OCI-LY7 (cell line): Measurements from ENCODE around the gene ADAM33. TPM values are rescaled to one million over a fixed set of nuclear protein-coding genes. Genes with fewer than 3 reads are reported as not detected.

Experiments used
- BruUV-seq: library from RNA; stranded (reverse); fragments of 400-500 nt; replicated peaks from 2 replicates; lab custom pipeline; 2021; lab: Mats Ljungman, UMichigan
- CTCF ChIA-PET: fragments of 300-600 bp; sonication (Branson Sonifier 250); formaldehyde crosslinking; loops from one replicate; lab custom pipeline; 2022; ENCODE audit warnings: antibody characterized with exemption; ENCODE audit not compliant: unreplicated experiment; lab: Charles Lee
- POLR2A ChIA-PET: fragments of 300-600 bp; sonication (Branson Sonifier 250); formaldehyde crosslinking; loops from one replicate; lab custom pipeline; 2022; ENCODE audit warnings: antibody characterized with exemption; lab: Charles Lee
- DNase-seq: peaks from one replicate; pipeline ENCODE4 v3.0.0-alpha.2; 2015; ENCODE audit warnings: low spot score
- H2AFZ ChIP-seq: fragments of 200-600 bp; sonication (generic), shearing (Covaris generic); 2 replicates; pipeline ENCODE4 v1.6.1; 2014; ENCODE audit warnings: mild to moderate bottlenecking, antibody characterized with exemption, low read length, moderate library complexity
- H3K27ac ChIP-seq: fragments of 200-600 bp; sonication (generic); 2 replicates; pipeline ENCODE4 v1.5.1; 2014; ENCODE audit warnings: mixed run types, low read depth, mild to moderate bottlenecking, moderate library complexity, low read length, inconsistent platforms; ENCODE audit not compliant: poor library complexity, severe bottlenecking
- H3K36me3 ChIP-seq: fragments of 200-600 bp; sonication (generic); 2 replicates; pipeline ENCODE4 v1.6.1; 2014; ENCODE audit warnings: mild to moderate bottlenecking, antibody characterized with exemption, low read length, moderate library complexity, mixed read lengths; ENCODE audit not compliant: insufficient read depth
- H3K4me1 ChIP-seq: fragments of 200-600 bp; sonication (generic); 2 replicates; pipeline ENCODE4 v1.5.1; 2014; ENCODE audit warnings: mild to moderate bottlenecking, low read length; ENCODE audit not compliant: insufficient read depth, poor library complexity, severe bottlenecking
- H3K4me2 ChIP-seq: fragments of 200-600 bp; sonication (generic); 2 replicates; pipeline ENCODE4 v1.6.1; 2014; ENCODE audit warnings: mild to moderate bottlenecking, low read length
- H3K4me3 ChIP-seq: fragments of 200-600 bp; sonication (generic); 2 replicates; pipeline ENCODE4 v1.5.1; 2014; ENCODE audit warnings: mild to moderate bottlenecking, low read depth, low read length; ENCODE audit not compliant: poor library complexity, severe bottlenecking
- H3K79me2 ChIP-seq: fragments of 200-600 bp; sonication (generic); 2 replicates; pipeline ENCODE4 v1.6.1; 2016; ENCODE audit warnings: low read depth, mild to moderate bottlenecking, low read length, moderate library complexity, mixed read lengths; ENCODE audit not compliant: insufficient read depth
- H3K9me2 ChIP-seq: fragments of 200-600 bp; sonication (generic); 2 replicates; pipeline ENCODE4 v1.6.1; 2016; ENCODE audit warnings: mild to moderate bottlenecking, low read length, mixed read lengths; ENCODE audit not compliant: insufficient read depth
- H3K9me3 ChIP-seq: fragments of 200-600 bp; sonication (generic); 2 replicates; pipeline ENCODE4 v1.6.1; 2014; ENCODE audit warnings: mild to moderate bottlenecking, mixed run types, low read length, mixed read lengths
- H4K20me1 ChIP-seq: fragments of 200-600 bp; sonication (generic); 2 replicates; pipeline ENCODE4 v1.6.1; 2014; ENCODE audit warnings: mild to moderate bottlenecking, antibody characterized with exemption, low read length, moderate library complexity, mixed read lengths; ENCODE audit not compliant: insufficient read depth
- EZH2phosphoT487 ChIP-seq: fragments of 200-600 bp; sonication (generic); IDR thresholded peaks from 2 replicates; pipeline ENCODE4 v1.6.1; 2018; ENCODE audit warnings: low read depth, borderline replicate concordance, mild to moderate bottlenecking, mixed run types, antibody characterized with exemption, low read length, moderate library complexity, mixed read lengths
- intact Hi-C: fragments of 100-400 bp; cut with micrococcal nuclease; formaldehyde crosslinking; loops from one replicate; pipeline ENCODE4 v1.10.0; 2022; ENCODE audit not compliant: unreplicated experiment
- total RNA-seq, 2 experiments: library from RNA; depleted of rRNA in 1 of 2; stranded (reverse); fragments of >200 nt in 1 of 2; shearing (Covaris generic) in 1 of 2; gene quantifications; 2 replicates each; pipeline ENCODE4 v1.2.3, GENCODE V29; 2014 to 2022
- TF ChIP-seq, protein P1 (sequence below): fragments of 200-600 bp; sonication (generic); conservative IDR thresholded peaks from 2 replicates; pipeline ENCODE4 v1.5.1; 2014; ENCODE audit warnings: mild to moderate bottlenecking, antibody characterized with exemption, low read length, moderate library complexity, mixed read lengths

Gene ADAM33
- total RNA-seq, 2 experiments from 2014 or later = not detected

DNA sequence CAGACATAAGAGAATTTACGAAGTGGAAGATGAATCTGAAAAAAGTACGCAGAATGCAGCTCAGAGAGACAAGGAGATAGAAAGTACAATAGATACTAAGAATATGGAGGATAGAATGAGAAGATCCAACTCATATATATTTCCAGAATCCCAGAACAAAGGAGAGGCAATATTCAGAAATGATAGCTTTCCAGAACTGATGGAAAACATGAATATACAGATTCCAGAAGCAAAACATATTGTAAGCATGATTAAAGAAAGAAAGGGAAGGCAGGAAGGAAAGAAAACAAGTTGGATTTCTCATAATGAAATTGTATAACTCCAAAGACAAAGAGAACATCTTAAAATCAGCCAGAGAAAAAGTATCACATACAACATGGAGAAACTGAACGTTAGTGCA is 41.6 kb downstream of the ADAM33 start:
- Histone ChIP-seq H3K4me2 (no peak overlapping the region), H4K20me1 (no peaks in the 10 kb centered on the region), H3K9me2 (no peaks in the 10 kb centered on the region), H2AFZ (no peak overlapping the region), H3K9me3 (no peaks in the 10 kb centered on the region), H3K4me1 (no peaks in the 10 kb centered on the region), H3K36me3 (no peaks in the 10 kb centered on the region), H3K27ac (no peak overlapping the region), H3K4me3 (no peak overlapping the region), H3K79me2 (no peaks in the 10 kb centered on the region)
- TF ChIP-seq, protein P1, sequence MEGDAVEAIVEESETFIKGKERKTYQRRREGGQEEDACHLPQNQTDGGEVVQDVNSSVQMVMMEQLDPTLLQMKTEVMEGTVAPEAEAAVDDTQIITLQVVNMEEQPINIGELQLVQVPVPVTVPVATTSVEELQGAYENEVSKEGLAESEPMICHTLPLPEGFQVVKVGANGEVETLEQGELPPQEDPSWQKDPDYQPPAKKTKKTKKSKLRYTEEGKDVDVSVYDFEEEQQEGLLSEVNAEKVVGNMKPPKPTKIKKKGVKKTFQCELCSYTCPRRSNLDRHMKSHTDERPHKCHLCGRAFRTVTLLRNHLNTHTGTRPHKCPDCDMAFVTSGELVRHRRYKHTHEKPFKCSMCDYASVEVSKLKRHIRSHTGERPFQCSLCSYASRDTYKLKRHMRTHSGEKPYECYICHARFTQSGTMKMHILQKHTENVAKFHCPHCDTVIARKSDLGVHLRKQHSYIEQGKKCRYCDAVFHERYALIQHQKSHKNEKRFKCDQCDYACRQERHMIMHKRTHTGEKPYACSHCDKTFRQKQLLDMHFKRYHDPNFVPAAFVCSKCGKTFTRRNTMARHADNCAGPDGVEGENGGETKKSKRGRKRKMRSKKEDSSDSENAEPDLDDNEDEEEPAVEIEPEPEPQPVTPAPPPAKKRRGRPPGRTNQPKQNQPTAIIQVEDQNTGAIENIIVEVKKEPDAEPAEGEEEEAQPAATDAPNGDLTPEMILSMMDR = no peak
- no peak for TF ChIP-seq EZH2phosphoT487
- BruUV-seq = no TSS peak
- ChIA-PET POLR2A (no interaction called here), CTCF (no interaction called here)
- DNase-seq = no peak
- intact Hi-C loops = no loop called here

DNA sequence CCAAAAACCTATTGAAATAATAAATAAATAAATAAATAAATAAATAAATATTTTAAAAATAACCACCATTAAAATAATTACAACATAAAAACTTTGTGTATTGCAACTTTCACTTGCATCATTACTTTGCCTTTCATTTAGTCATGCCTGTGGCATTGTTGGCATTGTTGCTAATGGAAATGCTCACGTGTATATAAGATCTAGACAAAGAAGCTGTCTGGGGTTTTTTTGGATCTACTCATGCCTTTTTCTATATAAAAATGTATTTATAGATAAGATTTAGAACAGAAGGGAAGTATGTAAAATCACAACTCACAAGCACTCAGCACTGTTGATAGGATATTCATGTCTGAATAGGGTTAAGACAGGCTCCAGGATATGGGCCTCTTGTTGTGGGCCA is 46.5 kb downstream of the ADAM33 start:
- Histone ChIP-seq H3K79me2 (no peaks in the 10 kb centered on the region), H3K9me2 (no peaks in the 10 kb centered on the region), H3K27ac (no peak overlapping the region), H3K9me3 (no peaks in the 10 kb centered on the region), H3K4me3 (no peak overlapping the region), H2AFZ (no peak overlapping the region), H3K4me1 (no peaks in the 10 kb centered on the region), H4K20me1 (no peaks in the 10 kb centered on the region), H3K36me3 (no peaks in the 10 kb centered on the region), H3K4me2 (no peak overlapping the region)
- TF ChIP-seq EZH2phosphoT487 = no peak
- TF ChIP-seq, protein P1 = no peak
- intact Hi-C loops = no loop called here
- ChIA-PET POLR2A (no interaction called here), CTCF (no interaction called here)
- DNase-seq = no peak
- BruUV-seq = no TSS peak

DNA sequence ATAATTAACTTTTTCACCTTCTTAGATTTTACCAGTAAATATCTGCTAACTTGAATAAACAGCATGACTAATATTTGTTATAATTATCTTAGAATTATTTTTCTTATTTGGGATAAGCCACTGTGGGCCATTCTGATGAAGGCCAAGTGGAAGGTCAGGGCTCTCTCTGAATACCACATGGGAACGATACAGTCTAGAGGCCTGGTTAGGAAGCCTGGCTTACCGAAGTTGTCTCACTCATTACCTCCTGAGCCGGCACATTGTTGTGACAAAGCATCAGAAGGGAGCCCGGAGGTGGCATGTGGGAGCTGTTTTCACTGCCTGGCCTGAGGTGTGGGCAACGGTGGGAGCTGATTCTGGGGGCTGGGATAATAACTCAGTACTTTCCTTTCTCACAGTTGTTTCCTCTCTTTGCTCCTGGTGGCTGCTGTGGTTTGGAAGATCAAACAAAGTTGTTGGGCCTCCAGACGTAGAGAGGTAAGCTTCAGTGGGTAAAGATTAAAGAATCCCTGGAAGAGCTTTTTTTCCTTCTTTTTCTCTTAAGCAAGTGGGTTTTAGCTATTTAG is 47.8 kb downstream of the ADAM33 start:
- Histone ChIP-seq H3K4me2 (no peak overlapping the region), H3K36me3 (no peaks in the 10 kb centered on the region), H4K20me1 (no peaks in the 10 kb centered on the region), H3K9me2 (no peaks in the 10 kb centered on the region), H3K9me3 (no peaks in the 10 kb centered on the region), H3K4me1 (no peaks in the 10 kb centered on the region), H3K79me2 (no peaks in the 10 kb centered on the region), H3K27ac (no peak overlapping the region), H2AFZ (no peak overlapping the region), H3K4me3 (no peak overlapping the region)
- POLR2A ChIA-PET = no interaction called here
- no TSS peak for BruUV-seq
- TF ChIP-seq, protein P1 = no peak
- no peak for TF ChIP-seq EZH2phosphoT487
- intact Hi-C loops = no loop called here
- CTCF ChIA-PET = no interaction called here
- DNase-seq = no peak
